OCI-LY7 (cell line): ENCODE data around the gene GMPR2. TPM values are rescaled to one million over a fixed set of nuclear protein-coding genes. Genes with fewer than 3 reads are reported as not detected.

Experiments
- BruUV-seq: library from RNA; stranded (reverse); fragments of 400-500 nt; replicated peaks from 2 replicates; lab custom pipeline; 2021; lab: Mats Ljungman, UMichigan
- CTCF ChIA-PET: fragments of 300-600 bp; sonication (Branson Sonifier 250); formaldehyde crosslinking; loops from one replicate; lab custom pipeline; 2022; ENCODE audit warnings: antibody characterized with exemption; ENCODE audit not compliant: unreplicated experiment; lab: Charles Lee
- POLR2A ChIA-PET: fragments of 300-600 bp; sonication (Branson Sonifier 250); formaldehyde crosslinking; loops from one replicate; lab custom pipeline; 2022; ENCODE audit warnings: antibody characterized with exemption; lab: Charles Lee
- DNase-seq: peaks from one replicate; pipeline ENCODE4 v3.0.0-alpha.2; 2015; ENCODE audit warnings: low spot score
- H2AFZ ChIP-seq: fragments of 200-600 bp; sonication (generic), shearing (Covaris generic); 2 replicates; pipeline ENCODE4 v1.6.1; 2014; ENCODE audit warnings: mild to moderate bottlenecking, antibody characterized with exemption, low read length, moderate library complexity
- H3K27ac ChIP-seq: fragments of 200-600 bp; sonication (generic); 2 replicates; pipeline ENCODE4 v1.5.1; 2014; ENCODE audit warnings: mixed run types, low read depth, mild to moderate bottlenecking, moderate library complexity, low read length, inconsistent platforms; ENCODE audit not compliant: poor library complexity, severe bottlenecking
- H3K36me3 ChIP-seq: fragments of 200-600 bp; sonication (generic); 2 replicates; pipeline ENCODE4 v1.6.1; 2014; ENCODE audit warnings: mild to moderate bottlenecking, antibody characterized with exemption, low read length, moderate library complexity, mixed read lengths; ENCODE audit not compliant: insufficient read depth
- H3K4me1 ChIP-seq: fragments of 200-600 bp; sonication (generic); 2 replicates; pipeline ENCODE4 v1.5.1; 2014; ENCODE audit warnings: mild to moderate bottlenecking, low read length; ENCODE audit not compliant: insufficient read depth, poor library complexity, severe bottlenecking
- H3K4me2 ChIP-seq: fragments of 200-600 bp; sonication (generic); 2 replicates; pipeline ENCODE4 v1.6.1; 2014; ENCODE audit warnings: mild to moderate bottlenecking, low read length
- H3K4me3 ChIP-seq: fragments of 200-600 bp; sonication (generic); 2 replicates; pipeline ENCODE4 v1.5.1; 2014; ENCODE audit warnings: mild to moderate bottlenecking, low read depth, low read length; ENCODE audit not compliant: poor library complexity, severe bottlenecking
- H3K79me2 ChIP-seq: fragments of 200-600 bp; sonication (generic); 2 replicates; pipeline ENCODE4 v1.6.1; 2016; ENCODE audit warnings: low read depth, mild to moderate bottlenecking, low read length, moderate library complexity, mixed read lengths; ENCODE audit not compliant: insufficient read depth
- H3K9me2 ChIP-seq: fragments of 200-600 bp; sonication (generic); 2 replicates; pipeline ENCODE4 v1.6.1; 2016; ENCODE audit warnings: mild to moderate bottlenecking, low read length, mixed read lengths; ENCODE audit not compliant: insufficient read depth
- H3K9me3 ChIP-seq: fragments of 200-600 bp; sonication (generic); 2 replicates; pipeline ENCODE4 v1.6.1; 2014; ENCODE audit warnings: mild to moderate bottlenecking, mixed run types, low read length, mixed read lengths
- H4K20me1 ChIP-seq: fragments of 200-600 bp; sonication (generic); 2 replicates; pipeline ENCODE4 v1.6.1; 2014; ENCODE audit warnings: mild to moderate bottlenecking, antibody characterized with exemption, low read length, moderate library complexity, mixed read lengths; ENCODE audit not compliant: insufficient read depth
- EZH2phosphoT487 ChIP-seq: fragments of 200-600 bp; sonication (generic); IDR thresholded peaks from 2 replicates; pipeline ENCODE4 v1.6.1; 2018; ENCODE audit warnings: low read depth, borderline replicate concordance, mild to moderate bottlenecking, mixed run types, antibody characterized with exemption, low read length, moderate library complexity, mixed read lengths
- intact Hi-C: fragments of 100-400 bp; cut with micrococcal nuclease; formaldehyde crosslinking; loops from one replicate; pipeline ENCODE4 v1.10.0; 2022; ENCODE audit not compliant: unreplicated experiment
- total RNA-seq, 2 experiments: library from RNA; depleted of rRNA in 1 of 2; stranded (reverse); fragments of >200 nt in 1 of 2; shearing (Covaris generic) in 1 of 2; gene quantifications; 2 replicates each; pipeline ENCODE4 v1.2.3, GENCODE V29; 2014 to 2022
- TF ChIP-seq, protein P1 (sequence below): fragments of 200-600 bp; sonication (generic); conservative IDR thresholded peaks from 2 replicates; pipeline ENCODE4 v1.5.1; 2014; ENCODE audit warnings: mild to moderate bottlenecking, antibody characterized with exemption, low read length, moderate library complexity, mixed read lengths

The GMPR2 gene
- total RNA-seq, 2 experiments from 2014 or later, result 51.4 to 62.3 TPM

DNA sequence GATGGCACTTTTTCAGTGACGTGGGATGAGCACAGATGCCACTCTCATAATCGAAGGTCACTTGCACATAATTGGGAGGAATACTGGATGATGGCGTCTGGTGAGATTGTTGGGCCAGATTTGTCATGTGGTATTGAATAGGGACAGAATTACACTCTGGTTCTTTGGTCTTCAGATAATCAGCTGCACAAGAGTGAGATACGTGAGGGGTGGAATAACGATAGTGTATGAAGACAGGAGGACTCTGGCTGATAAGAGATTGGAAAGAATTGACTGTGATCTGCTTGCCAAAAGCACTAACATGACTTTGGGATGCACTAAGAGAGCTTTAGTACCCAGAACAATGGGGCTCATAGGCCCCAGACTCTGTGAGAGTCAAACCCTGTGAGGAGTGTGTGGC lies 45.7 kb downstream of the GMPR2 start:
- Histone ChIP-seq H3K4me3 (no peak overlapping the region), H3K27ac (no peak overlapping the region), H3K4me2 (no peak overlapping the region), H3K36me3 (no peaks in the 10 kb centered on the region), H3K79me2 (no peaks in the 10 kb centered on the region), H2AFZ (no peak overlapping the region), H4K20me1 (no peaks in the 10 kb centered on the region), H3K4me1 (peaks cover 26% of the 10 kb centered on the region), H3K9me2 (no peaks in the 10 kb centered on the region), H3K9me3 (no peaks in the 10 kb centered on the region)
- POLR2A ChIA-PET, result no interaction called here
- no TSS peak for BruUV-seq
- no peak for TF ChIP-seq EZH2phosphoT487
- TF ChIP-seq, protein P1, sequence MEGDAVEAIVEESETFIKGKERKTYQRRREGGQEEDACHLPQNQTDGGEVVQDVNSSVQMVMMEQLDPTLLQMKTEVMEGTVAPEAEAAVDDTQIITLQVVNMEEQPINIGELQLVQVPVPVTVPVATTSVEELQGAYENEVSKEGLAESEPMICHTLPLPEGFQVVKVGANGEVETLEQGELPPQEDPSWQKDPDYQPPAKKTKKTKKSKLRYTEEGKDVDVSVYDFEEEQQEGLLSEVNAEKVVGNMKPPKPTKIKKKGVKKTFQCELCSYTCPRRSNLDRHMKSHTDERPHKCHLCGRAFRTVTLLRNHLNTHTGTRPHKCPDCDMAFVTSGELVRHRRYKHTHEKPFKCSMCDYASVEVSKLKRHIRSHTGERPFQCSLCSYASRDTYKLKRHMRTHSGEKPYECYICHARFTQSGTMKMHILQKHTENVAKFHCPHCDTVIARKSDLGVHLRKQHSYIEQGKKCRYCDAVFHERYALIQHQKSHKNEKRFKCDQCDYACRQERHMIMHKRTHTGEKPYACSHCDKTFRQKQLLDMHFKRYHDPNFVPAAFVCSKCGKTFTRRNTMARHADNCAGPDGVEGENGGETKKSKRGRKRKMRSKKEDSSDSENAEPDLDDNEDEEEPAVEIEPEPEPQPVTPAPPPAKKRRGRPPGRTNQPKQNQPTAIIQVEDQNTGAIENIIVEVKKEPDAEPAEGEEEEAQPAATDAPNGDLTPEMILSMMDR, result no peak
- no peak for DNase-seq
- CTCF ChIA-PET, result no interaction called here
- intact Hi-C loops, result no loop called here

DNA sequence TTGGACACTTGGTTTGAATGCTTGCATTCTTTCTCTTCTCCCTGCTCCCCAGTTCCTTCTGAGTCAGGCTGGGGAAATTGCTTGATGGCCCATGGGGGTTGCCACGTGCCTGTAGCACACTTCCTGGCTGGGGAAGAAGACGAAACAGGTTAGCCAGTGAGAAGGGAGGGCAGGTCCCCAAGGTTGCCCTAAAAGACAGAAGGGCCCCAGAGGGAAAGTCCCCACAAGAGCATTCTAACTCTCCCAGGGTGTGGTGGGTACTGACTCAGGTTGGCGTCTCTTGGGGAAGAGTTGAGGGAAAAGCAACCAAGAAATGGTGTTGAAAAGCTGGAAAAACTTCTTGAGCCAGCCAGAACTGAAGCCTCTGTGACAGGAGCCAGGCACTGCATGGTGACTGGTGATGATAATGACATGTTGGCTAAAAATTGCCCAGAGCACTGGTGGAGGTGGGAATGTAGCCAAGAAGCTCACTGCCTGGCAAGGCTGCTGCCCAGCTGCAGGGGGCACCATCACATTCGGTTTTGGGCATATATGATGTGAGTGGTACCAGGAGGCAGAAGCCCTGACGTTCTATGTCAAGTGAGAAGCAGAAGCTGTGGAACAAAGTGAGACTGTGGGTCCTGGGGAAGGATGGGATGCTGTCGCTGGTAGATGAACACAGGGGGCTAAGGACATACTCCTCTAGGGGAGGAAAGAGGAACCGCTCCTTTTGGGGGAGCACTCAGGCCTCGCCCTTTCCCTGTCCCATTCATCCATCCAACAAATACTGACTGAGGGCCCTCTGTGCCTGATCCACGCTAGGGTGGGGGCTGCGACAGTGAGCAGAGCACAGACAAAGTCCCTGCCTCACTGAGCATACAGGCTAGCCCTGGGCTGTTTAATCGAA lies 46.8 kb downstream of the GMPR2 start:
- Histone ChIP-seq H3K4me3 (no peak overlapping the region), H3K36me3 (no peaks in the 10 kb centered on the region), H3K4me2 (no peak overlapping the region), H3K9me2 (no peaks in the 10 kb centered on the region), H2AFZ (no peak overlapping the region), H3K4me1 (peaks cover 14% of the 10 kb centered on the region), H3K27ac (no peak overlapping the region), H4K20me1 (no peaks in the 10 kb centered on the region), H3K79me2 (no peaks in the 10 kb centered on the region), H3K9me3 (no peaks in the 10 kb centered on the region)
- intact Hi-C loops, result no loop called here
- no peak for TF ChIP-seq EZH2phosphoT487
- TF ChIP-seq, protein P1, result peak; percentile 63
- peak; percentile 19 for DNase-seq
- ChIA-PET CTCF (interaction anchor here (1.0 kb wide), 1 partner anchor 13 kb away, joined by 5 read pairs; no protein-coding TSS in a partner anchor), POLR2A (interaction anchor here (0.9 kb wide), 1 partner anchor 37 kb away, joined by 3 read pairs; the partner anchor contains the start of gene TINF2)
- BruUV-seq, result no TSS peak
